RKO (cell line): Measurements from ENCODE around the gene KIAA1958.
A peak's percentile ranks its signal among the peaks of the same experiment; 100 is the strongest.
"Not testable (repeated sequence)": the region's sequence is repeated elsewhere in the genome, so short reads cannot be mapped to it uniquely, and the experiment has no call there.

Experiments used
- DNase-seq: peaks from one replicate; pipeline ENCODE4 v3.0.0-alpha.2; 2016; ENCODE audit warnings: low spot score

Gene KIAA1958

GRCh38 chr9:112555101-112555643 is 68.5 kb downstream of the KIAA1958 start:
- no peak for DNase-seq

GRCh38 chr9:112555844-112556482 is 69.3 kb downstream of the KIAA1958 start:
- DNase-seq: no peak

- no peak for DNase-seq
Observed at GRCh38 chr9:112556497-112557442, 70.1 kb downstream of the KIAA1958 start.

- DNase-seq: peak; percentile 55
Observed at GRCh38 chr9:112558476-112558875, 71.8 kb downstream of the KIAA1958 start.

- DNase-seq: no peak
Observed at GRCh38 chr9:112558978-112559377, 72.4 kb downstream of the KIAA1958 start.

GRCh38 chr9:112559629-112560413 is 73.2 kb downstream of the KIAA1958 start:
- DNase-seq: no peak

GRCh38 chr9:112562235-112562958 is 75.8 kb downstream of the KIAA1958 start:
- DNase-seq: no peak

- DNase-seq: peak; percentile 28
Observed at GRCh38 chr9:112569186-112569585, 82.6 kb downstream of the KIAA1958 start.

GRCh38 chr9:112570671-112571167 is 84.1 kb downstream of the KIAA1958 start:
- no peak for DNase-seq

GRCh38 chr9:112571624-112572355 is 85.2 kb downstream of the KIAA1958 start:
- no peak for DNase-seq

GRCh38 chr9:112572416-112572815 is 85.8 kb downstream of the KIAA1958 start:
- DNase-seq: no peak

- no peak for DNase-seq
Observed at GRCh38 chr9:112574008-112574407, 87.4 kb downstream of the KIAA1958 start.

GRCh38 chr9:112575107-112575506 is 88.5 kb downstream of the KIAA1958 start:
- no peak for DNase-seq

GRCh38 chr9:112581469-112582176 is 95.0 kb downstream of the KIAA1958 start:
- no peak for DNase-seq

GRCh38 chr9:112582371-112583262 is 96.0 kb downstream of the KIAA1958 start:
- DNase-seq: no peak

- no peak for DNase-seq
Observed at GRCh38 chr9:112586599-112587155, 100.0 kb downstream of the KIAA1958 start.

- not testable (repeated sequence) for DNase-seq
Observed at GRCh38 chr9:112591875-112592274, 105.2 kb downstream of the KIAA1958 start.

- no peak for DNase-seq
Observed at GRCh38 chr9:112599732-112600131, 113.1 kb downstream of the KIAA1958 start.
